ENCODE data around the gene NRTN.

DNA sequence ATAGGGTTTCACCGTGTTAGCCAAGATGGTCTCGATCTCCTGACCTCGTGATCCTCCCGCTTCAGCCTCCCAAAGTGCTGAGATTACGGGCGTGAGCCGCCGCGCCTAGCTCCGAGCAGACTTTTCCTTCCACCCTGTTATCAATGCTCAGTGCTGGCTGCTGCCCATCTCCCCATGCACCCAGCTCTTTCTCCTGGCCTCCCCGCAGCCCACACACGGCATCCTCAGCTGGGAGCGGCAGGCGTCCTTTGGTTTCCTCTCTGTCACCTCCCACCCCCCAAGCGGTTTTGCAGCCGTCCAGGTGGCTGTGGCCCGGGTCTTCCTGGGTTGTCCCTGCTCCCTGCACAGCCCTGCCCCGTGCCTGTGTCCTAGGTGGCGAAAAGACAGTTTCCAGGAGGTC, 32.5 kb upstream of the NRTN start:
- TF ChIP-seq, protein P1, sequence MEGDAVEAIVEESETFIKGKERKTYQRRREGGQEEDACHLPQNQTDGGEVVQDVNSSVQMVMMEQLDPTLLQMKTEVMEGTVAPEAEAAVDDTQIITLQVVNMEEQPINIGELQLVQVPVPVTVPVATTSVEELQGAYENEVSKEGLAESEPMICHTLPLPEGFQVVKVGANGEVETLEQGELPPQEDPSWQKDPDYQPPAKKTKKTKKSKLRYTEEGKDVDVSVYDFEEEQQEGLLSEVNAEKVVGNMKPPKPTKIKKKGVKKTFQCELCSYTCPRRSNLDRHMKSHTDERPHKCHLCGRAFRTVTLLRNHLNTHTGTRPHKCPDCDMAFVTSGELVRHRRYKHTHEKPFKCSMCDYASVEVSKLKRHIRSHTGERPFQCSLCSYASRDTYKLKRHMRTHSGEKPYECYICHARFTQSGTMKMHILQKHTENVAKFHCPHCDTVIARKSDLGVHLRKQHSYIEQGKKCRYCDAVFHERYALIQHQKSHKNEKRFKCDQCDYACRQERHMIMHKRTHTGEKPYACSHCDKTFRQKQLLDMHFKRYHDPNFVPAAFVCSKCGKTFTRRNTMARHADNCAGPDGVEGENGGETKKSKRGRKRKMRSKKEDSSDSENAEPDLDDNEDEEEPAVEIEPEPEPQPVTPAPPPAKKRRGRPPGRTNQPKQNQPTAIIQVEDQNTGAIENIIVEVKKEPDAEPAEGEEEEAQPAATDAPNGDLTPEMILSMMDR (IDR thresholded peaks at IDR 0.05): no peak
- TF ChIP-seq POLR2A (IDR thresholded peaks at IDR 0.05) (no peak), EP300 (IDR thresholded peaks at IDR 0.05) (no peak), POLR2AphosphoS5 (IDR thresholded peaks at IDR 0.05) (no peak)
